Esophagus muscularis mucosa (tissue), 4 donors: Measurements from ENCODE around the gene TRIM38. TPM values are rescaled to one million over a fixed set of nuclear protein-coding genes. Genes with fewer than 3 reads are reported as not detected.
"Not testable (repeated sequence)": the region's sequence is repeated elsewhere in the genome, so short reads cannot be mapped to it uniquely, and the experiment has no call there.

Source experiments
- DNase-seq: peaks from one replicate; pipeline ENCODE4 v3.0.0-alpha.2; 2017; ENCODE audit errors: extremely low spot score
- H3K27ac ChIP-seq, 4 donors: fragments of 200-600 bp; sonication (generic); replicated peaks in 1 of 4; 1 replicate in 3 of 4; 2 replicates in 1 of 4; pipeline ENCODE4 v1.5.1; 2016 to 2019; ENCODE audit warnings: mild to moderate bottlenecking in 1 of 4
- H3K27me3 ChIP-seq, 4 donors: fragments of 200-600 bp; sonication (generic); one replicate each; pipeline versions ENCODE4 v1.5.1 to v1.6.0; 2016 to 2019
- H3K36me3 ChIP-seq, 4 donors: fragments of 200-600 bp; sonication (generic); one replicate each; pipeline ENCODE4 v1.5.1; 2016 to 2019
- H3K4me1 ChIP-seq, 4 donors: fragments of 200-600 bp; sonication (generic); one replicate each; pipeline ENCODE4 v1.5.1; 2016 to 2019
- H3K4me3 ChIP-seq, 4 donors: fragments of 200-600 bp; sonication (generic); 1 replicate in 2 of 4; 2 replicates in 2 of 4; pipeline ENCODE4 v1.5.1; 2016 to 2019; ENCODE audit warnings: mild to moderate bottlenecking in 4 of 4, moderate library complexity in 1 of 4
- H3K9me3 ChIP-seq, 4 donors: fragments of 200-600 bp; sonication (generic); 1 replicate in 3 of 4; 2 replicates in 1 of 4; pipeline ENCODE4 v1.5.1; 2016 to 2019
- EP300 ChIP-seq: sonication (generic); formaldehyde crosslinking; IDR thresholded peaks from one replicate; pipeline ENCODE4 v1.6.1; 2017; ENCODE audit warnings: antibody characterized with exemption
- POLR2A ChIP-seq: fragments of 450-650 bp; IDR thresholded peaks from one replicate; pipeline ENCODE4 v1.6.1; 2017; ENCODE audit warnings: antibody characterized with exemption, moderate library complexity, mild to moderate bottlenecking, low read depth
- POLR2AphosphoS5 ChIP-seq, 2 donors: sonication (generic); formaldehyde crosslinking; IDR thresholded peaks; one replicate each; pipeline ENCODE4 v1.6.1; 2017; ENCODE audit warnings: antibody characterized with exemption in 2 of 2
- WGBS: methylation state at CpG from one replicate; pipeline ENCODE4 v1.1.5; 2018; 5-methylcytosine and 5-hydroxymethylcytosine counted together
- intact Hi-C: fragments of 100-400 bp; cut with DNase I; formaldehyde crosslinking; loops from one replicate; pipeline ENCODE4 v1.15.1; 2023
- total RNA-seq, 4 donors: library from RNA; depleted of rRNA; stranded (reverse); fragments of >200 nt; gene quantifications; one replicate each; pipeline versions ENCODE4 v1.1.0 to v1.2.1, GENCODE V29; 2016
- TF ChIP-seq, protein P1 (sequence below), 3 experiments: fragments of 200-600 bp in 2 of 3; fragments of 450-650 bp in 1 of 3; sonication (generic) in 2 of 3; IDR thresholded peaks; one replicate each; pipeline ENCODE4 v1.5.1; 2017 to 2019; ENCODE audit warnings: antibody characterized with exemption in 3 of 3, mild to moderate bottlenecking in 2 of 3, moderate library complexity in 1 of 3

The TRIM38 gene
- total RNA-seq, 4 donors from 2014 or later = 5.3 to 6.4 (median 5.9) TPM

DNA sequence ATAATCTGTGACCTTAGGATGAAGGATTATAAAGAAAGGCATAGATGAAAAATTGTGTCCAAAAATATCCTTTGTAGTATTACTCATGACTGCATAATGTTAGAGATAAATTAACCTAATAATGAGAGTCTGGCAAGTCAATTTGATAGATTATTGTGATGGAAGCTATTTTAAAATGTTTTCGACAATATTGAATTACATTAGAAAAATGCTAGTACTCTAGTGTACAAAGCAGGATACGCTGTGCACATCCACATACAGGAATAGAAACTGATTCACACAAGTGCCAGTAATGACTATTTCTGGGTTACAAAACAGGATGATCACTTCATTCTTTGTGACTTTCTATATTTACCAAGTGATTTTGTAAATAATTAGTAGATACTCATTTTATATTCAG, 35.4 kb upstream of the TRIM38 start:
- 72% methylated on average over 2 of the region's 2 CpGs for WGBS
- no peak for DNase-seq
- intact Hi-C loops = no loop called here
- TF ChIP-seq EP300 (no peak), POLR2AphosphoS5 (IDR thresholded peaks at IDR 0.05) (no peak), POLR2A (no peak)
- TF ChIP-seq, protein P1, sequence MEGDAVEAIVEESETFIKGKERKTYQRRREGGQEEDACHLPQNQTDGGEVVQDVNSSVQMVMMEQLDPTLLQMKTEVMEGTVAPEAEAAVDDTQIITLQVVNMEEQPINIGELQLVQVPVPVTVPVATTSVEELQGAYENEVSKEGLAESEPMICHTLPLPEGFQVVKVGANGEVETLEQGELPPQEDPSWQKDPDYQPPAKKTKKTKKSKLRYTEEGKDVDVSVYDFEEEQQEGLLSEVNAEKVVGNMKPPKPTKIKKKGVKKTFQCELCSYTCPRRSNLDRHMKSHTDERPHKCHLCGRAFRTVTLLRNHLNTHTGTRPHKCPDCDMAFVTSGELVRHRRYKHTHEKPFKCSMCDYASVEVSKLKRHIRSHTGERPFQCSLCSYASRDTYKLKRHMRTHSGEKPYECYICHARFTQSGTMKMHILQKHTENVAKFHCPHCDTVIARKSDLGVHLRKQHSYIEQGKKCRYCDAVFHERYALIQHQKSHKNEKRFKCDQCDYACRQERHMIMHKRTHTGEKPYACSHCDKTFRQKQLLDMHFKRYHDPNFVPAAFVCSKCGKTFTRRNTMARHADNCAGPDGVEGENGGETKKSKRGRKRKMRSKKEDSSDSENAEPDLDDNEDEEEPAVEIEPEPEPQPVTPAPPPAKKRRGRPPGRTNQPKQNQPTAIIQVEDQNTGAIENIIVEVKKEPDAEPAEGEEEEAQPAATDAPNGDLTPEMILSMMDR (IDR thresholded peaks at IDR 0.05) = no peak
- Histone ChIP-seq H3K4me3 (no peak overlapping the region), H3K4me1 (no peaks in the 10 kb centered on the region), H3K9me3 (no peaks in the 10 kb centered on the region), H3K27me3 (peaks cover 0 to 5% (median 0%) of the 10 kb centered on the region in 4 donors), H3K36me3 (no peaks in the 10 kb centered on the region), H3K27ac (no peak overlapping the region)

DNA sequence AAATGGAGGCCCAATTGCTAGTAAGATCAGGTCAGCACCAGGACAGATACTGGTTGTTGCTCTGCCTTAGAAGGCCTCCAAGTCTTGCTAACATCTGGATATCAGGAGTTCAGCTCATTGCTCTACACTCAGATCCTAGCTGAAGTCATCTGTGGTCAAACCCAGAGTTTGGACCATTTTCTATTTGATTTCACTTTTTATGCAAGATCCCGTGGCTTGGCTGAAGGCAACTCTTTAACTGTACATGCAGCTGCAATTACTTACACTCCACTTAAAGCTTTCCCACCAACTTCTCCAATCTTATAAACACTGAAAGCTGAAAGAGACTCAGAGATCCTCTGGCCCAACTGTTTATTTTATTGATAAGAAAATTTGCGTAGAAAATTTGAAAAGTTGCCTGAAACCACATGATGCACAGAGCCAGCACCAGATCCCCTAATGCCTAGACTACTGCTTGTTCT, 34.8 kb upstream of the TRIM38 start:
- no peaks in the 10 kb centered on the region for H3K9me3 ChIP-seq
- H3K27ac ChIP-seq = no peak overlapping the region
- DNase-seq = no peak
- H3K4me3 ChIP-seq = no peak overlapping the region
- H3K27me3 ChIP-seq = peaks cover 0 to 5% (median 0%) of the 10 kb centered on the region in 4 donors
- WGBS = 72% methylated on average over 2 of the region's 2 CpGs
- intact Hi-C loops = no loop called here
- no peaks in the 10 kb centered on the region for H3K36me3 ChIP-seq
- TF ChIP-seq, protein P1 (IDR thresholded peaks at IDR 0.05) = no peak
- no peak for TF ChIP-seq POLR2A
- TF ChIP-seq EP300 = no peak
- no peaks in the 10 kb centered on the region for H3K4me1 ChIP-seq

DNA sequence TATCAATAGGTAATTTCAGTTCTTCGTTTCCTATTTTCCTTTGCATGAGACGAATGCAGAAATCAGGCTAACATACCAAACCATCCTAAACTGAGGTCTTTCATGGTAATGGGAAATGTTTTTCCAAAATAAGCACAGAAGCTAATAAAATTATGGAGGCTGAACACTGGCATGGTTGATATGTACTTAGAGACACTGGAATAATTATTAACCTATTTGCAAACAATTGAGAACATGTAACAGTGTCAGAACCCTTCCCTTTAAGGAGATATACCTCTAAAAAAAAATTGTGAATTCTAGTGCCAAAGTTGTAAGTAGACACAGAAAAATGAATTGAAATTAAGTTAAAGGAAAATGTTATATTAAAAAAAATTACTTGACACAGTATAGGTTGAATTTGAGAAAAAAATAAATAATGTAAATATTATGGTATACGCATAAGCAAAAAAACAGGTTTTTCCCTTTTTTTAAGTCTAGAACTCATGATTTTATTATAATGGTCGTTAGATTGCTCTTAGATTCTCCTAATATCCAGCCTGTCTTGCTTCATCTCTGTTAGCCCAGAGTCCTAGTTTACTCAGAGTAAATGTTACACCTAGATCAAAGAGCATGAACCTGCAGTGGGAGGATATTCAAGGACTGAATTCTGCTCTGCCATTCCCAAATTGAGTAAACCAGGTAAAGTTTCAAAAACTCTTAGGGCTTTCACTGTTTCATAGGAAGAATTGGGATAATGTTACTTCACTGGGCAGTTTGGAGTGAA, 33.9 kb upstream of the TRIM38 start:
- Histone ChIP-seq H3K36me3 (no peaks in the 10 kb centered on the region), H3K9me3 (no peaks in the 10 kb centered on the region), H3K27ac (no peak overlapping the region), H3K4me3 (no peak overlapping the region), H3K4me1 (no peaks in the 10 kb centered on the region), H3K27me3 (peaks cover 0 to 3% (median 0%) of the 10 kb centered on the region in 4 donors)
- WGBS = 85% methylated on average over 4 of the region's 4 CpGs
- DNase-seq = no peak
- TF ChIP-seq, protein P1 (IDR thresholded peaks at IDR 0.05) = no peak
- TF ChIP-seq POLR2AphosphoS5 (IDR thresholded peaks at IDR 0.05) (no peak), EP300 (no peak), POLR2A (no peak)
- intact Hi-C loops = no loop called here

DNA sequence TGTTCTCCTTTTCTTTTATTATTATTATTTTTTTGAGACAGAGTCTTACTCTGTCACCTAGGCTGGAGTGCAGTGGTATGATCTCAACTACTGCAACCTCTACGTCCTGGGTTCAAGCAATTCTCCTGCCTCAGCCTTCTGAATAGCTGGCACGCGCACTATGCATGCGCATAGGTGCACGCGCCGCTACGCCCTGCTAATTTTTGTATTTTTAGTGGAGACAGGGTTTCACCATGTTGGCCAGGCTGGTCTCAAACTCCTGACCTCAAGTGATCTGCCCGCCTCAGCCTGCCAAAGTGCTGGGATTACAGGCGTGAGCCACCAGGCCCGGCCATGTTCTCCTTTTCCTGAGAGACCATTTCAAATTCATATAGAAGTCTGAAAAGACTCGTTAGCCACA, 32.8 kb upstream of the TRIM38 start:
- H3K27me3 ChIP-seq, H3K36me3 ChIP-seq, H3K27ac ChIP-seq, H3K4me1 ChIP-seq, H3K4me3 ChIP-seq, intact Hi-C loops, H3K9me3 ChIP-seq: not testable (repeated sequence)
- 86% methylated on average over 12 of the region's 12 CpGs for WGBS
- peak; percentile 34 for DNase-seq

DNA sequence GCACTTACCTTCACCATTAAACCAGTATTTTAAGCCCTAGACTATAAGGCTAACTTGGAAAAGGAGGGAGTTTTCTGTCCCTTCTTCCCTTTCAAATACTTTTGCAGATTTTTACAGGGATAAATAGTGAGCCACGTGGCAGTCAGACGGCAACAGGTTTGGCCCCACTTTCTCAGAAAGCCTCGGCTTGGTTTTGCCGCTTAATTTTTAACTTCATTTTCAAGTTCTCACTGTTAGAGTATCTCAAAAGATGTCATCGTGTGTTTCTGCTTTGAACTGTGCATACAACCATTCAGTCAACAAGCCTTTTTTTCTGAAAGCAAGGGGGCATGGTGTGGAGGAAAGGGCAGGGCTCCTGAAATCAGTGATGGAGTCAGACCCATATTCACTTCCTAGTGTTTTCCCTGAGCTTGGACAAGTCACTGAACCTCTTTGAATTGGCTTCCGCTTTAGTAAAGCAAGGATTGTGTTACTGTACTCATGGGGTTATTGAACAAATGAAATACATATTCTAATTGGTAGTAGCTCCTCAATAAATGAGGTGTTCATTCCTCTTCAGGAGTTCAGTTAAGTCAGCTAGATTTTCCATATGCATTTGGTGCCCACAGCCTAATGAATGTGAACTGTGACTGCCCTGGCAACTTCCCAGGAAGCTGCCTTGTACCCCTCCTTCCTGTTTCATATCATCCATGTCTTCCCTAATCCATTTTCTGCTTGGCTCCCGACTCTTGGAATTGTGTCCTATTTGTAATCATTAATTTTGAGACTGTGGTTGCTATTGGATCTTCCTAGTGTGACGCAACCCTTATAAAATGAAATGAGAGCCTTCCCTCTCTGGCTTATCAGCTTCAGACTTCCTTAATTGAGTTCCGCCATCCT, 31.8 kb upstream of the TRIM38 start, which contains the start of gene SLC17A2:
Gene SLC17A2, minus strand, starts transcription at position 160 of the 879 bp plus-strand sequence. CDS start 4,895 bp downstream, outside the sequence.
- H3K4me1 ChIP-seq = no peaks in the 10 kb centered on the region
- intact Hi-C loops = no loop called here
- H3K36me3 ChIP-seq = no peaks in the 10 kb centered on the region
- H3K27ac ChIP-seq = no peak within 1 kb of the TSS
- no peak within 1 kb of the TSS for H3K4me3 ChIP-seq
- H3K27me3 ChIP-seq = no peaks in the 10 kb centered on the region
- peak; percentile 34 for DNase-seq
- 90% methylated on average over 9 of the region's 9 CpGs for WGBS
- no peaks in the 10 kb centered on the region for H3K9me3 ChIP-seq
- TF ChIP-seq POLR2AphosphoS5 (IDR thresholded peaks at IDR 0.05) (no peak), POLR2A (no peak), EP300 (no peak)
- TF ChIP-seq, protein P1 (IDR thresholded peaks at IDR 0.05) = no peak
